Measurements from ENCODE around the gene PALM. TPM values are rescaled to one million over a fixed set of nuclear protein-coding genes. Genes with fewer than 3 reads are reported as not detected.

PALM gene
- total and polyA plus RNA-seq, 9 of the 15 experiments (the other 6 are each of a cell fraction or from before 2014, with no cell fraction given): 0.04 to 6.6 (median 1.7) TPM

DNA sequence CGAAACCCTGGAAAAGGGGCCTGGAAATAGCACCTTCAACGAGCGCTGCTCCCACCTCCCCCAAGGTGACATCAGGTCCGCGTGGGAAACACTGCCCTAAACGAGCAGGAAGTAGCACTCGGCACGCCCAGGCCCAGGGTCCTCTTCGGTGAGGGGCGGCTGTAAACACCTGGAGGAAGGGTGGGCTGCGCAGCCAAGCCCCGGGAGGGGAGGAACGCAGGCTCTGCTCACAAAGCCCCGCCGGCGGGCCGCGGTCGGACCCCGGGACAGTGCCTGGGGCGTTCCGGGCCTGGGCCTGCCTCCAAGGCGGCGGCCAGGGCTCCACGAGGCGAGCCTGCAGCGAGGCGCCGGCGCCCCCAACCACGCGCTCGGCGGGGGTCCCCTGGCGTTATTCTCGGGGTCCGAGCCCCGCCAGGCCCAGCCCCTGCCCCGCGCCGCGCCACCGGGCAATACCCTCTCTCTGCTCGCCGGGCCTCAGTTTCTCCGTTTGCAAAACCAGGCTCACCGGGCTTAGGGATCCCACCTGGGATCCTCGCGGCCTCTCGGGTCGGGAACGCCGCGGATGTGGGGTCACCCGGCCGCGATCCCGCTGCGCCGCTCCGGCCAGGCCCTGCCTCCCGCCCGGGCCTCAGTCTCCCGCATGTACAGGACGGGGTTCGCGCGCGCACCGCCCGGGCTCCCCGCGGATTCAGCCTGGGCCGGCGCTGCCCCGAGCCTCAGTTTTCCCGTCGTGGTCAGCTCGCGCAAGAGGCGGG is 46.4 kb upstream of the PALM start (continued):
- TF ChIP-seq, protein P1, sequence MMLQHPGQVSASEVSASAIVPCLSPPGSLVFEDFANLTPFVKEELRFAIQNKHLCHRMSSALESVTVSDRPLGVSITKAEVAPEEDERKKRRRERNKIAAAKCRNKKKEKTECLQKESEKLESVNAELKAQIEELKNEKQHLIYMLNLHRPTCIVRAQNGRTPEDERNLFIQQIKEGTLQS (IDR thresholded peaks at IDR 0.05): peak; percentile 59
- TF ChIP-seq, protein P1 (CRISPR knock-in tag; conservative IDR thresholded peaks at IDR 0.05): no peak
- TF ChIP-seq, protein P2, sequence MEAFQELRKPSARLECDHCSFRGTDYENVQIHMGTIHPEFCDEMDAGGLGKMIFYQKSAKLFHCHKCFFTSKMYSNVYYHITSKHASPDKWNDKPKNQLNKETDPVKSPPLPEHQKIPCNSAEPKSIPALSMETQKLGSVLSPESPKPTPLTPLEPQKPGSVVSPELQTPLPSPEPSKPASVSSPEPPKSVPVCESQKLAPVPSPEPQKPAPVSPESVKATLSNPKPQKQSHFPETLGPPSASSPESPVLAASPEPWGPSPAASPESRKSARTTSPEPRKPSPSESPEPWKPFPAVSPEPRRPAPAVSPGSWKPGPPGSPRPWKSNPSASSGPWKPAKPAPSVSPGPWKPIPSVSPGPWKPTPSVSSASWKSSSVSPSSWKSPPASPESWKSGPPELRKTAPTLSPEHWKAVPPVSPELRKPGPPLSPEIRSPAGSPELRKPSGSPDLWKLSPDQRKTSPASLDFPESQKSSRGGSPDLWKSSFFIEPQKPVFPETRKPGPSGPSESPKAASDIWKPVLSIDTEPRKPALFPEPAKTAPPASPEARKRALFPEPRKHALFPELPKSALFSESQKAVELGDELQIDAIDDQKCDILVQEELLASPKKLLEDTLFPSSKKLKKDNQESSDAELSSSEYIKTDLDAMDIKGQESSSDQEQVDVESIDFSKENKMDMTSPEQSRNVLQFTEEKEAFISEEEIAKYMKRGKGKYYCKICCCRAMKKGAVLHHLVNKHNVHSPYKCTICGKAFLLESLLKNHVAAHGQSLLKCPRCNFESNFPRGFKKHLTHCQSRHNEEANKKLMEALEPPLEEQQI (IDR thresholded peaks at IDR 0.05): no peak
- peak; percentile 68; the same call in 1 of the 2 replicates for TF ChIP-seq IRF2 (CRISPR knock-in tag; IDR thresholded peaks at IDR 0.05)
- TF ChIP-seq PCBP1 (IDR thresholded peaks at IDR 0.05; ENCODE audit: low read depth, low read length, poor library complexity, severe bottlenecking): peak; percentile 86
- TF ChIP-seq PTRF (tag; IDR thresholded peaks at IDR 0.05): no peak
- TF ChIP-seq, protein P3, sequence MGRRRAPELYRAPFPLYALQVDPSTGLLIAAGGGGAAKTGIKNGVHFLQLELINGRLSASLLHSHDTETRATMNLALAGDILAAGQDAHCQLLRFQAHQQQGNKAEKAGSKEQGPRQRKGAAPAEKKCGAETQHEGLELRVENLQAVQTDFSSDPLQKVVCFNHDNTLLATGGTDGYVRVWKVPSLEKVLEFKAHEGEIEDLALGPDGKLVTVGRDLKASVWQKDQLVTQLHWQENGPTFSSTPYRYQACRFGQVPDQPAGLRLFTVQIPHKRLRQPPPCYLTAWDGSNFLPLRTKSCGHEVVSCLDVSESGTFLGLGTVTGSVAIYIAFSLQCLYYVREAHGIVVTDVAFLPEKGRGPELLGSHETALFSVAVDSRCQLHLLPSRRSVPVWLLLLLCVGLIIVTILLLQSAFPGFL (CRISPR knock-in tag; IDR thresholded peaks at IDR 0.05): 0 out of 2 replicates have a peak, but pooled peaks have one; percentile 66
- TF ChIP-seq THRAP3 (IDR thresholded peaks at IDR 0.05; ENCODE audit: borderline replicate concordance): no peak
- TF ChIP-seq SLC30A9 (CRISPR knock-in tag; IDR thresholded peaks at IDR 0.05): no peak
- TF ChIP-seq, protein P4, sequence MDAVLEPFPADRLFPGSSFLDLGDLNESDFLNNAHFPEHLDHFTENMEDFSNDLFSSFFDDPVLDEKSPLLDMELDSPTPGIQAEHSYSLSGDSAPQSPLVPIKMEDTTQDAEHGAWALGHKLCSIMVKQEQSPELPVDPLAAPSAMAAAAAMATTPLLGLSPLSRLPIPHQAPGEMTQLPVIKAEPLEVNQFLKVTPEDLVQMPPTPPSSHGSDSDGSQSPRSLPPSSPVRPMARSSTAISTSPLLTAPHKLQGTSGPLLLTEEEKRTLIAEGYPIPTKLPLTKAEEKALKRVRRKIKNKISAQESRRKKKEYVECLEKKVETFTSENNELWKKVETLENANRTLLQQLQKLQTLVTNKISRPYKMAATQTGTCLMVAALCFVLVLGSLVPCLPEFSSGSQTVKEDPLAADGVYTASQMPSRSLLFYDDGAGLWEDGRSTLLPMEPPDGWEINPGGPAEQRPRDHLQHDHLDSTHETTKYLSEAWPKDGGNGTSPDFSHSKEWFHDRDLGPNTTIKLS (IDR thresholded peaks at IDR 0.05; ENCODE audit: borderline replicate concordance, low read depth): 0 out of 2 replicates have a peak, but pooled peaks have one; percentile 18
- TF ChIP-seq, protein P5, sequence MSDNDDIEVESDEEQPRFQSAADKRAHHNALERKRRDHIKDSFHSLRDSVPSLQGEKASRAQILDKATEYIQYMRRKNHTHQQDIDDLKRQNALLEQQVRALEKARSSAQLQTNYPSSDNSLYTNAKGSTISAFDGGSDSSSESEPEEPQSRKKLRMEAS (CRISPR knock-in tag; IDR thresholded peaks at IDR 0.05): peak; percentile 77
- TF ChIP-seq SAP30 (IDR thresholded peaks at IDR 0.05; ENCODE audit: borderline replicate concordance, insufficient read depth, low read depth, low read length, poor library complexity, severe bottlenecking): peak; percentile 66
- TF ChIP-seq, protein P6, sequence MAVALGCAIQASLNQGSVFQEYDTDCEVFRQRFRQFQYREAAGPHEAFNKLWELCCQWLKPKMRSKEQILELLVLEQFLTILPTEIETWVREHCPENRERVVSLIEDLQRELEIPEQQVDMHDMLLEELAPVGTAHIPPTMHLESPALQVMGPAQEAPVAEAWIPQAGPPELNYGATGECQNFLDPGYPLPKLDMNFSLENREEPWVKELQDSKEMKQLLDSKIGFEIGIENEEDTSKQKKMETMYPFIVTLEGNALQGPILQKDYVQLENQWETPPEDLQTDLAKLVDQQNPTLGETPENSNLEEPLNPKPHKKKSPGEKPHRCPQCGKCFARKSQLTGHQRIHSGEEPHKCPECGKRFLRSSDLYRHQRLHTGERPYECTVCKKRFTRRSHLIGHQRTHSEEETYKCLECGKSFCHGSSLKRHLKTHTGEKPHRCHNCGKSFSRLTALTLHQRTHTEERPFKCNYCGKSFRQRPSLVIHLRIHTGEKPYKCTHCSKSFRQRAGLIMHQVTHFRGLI (CRISPR knock-in tag; IDR thresholded peaks at IDR 0.05): no peak
- TF ChIP-seq, protein P7, sequence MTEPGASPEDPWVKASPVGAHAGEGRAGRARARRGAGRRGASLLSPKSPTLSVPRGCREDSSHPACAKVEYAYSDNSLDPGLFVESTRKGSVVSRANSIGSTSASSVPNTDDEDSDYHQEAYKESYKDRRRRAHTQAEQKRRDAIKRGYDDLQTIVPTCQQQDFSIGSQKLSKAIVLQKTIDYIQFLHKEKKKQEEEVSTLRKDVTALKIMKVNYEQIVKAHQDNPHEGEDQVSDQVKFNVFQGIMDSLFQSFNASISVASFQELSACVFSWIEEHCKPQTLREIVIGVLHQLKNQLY (CRISPR knock-in tag; conservative IDR thresholded peaks at IDR 0.05): 0 out of 4 replicates have a peak, but pooled peaks of 1 of the 2 experiments have one; percentile 80
- no peak for TF ChIP-seq NFATC3 (IDR thresholded peaks at IDR 0.05)
- TF ChIP-seq CREB1 (IDR thresholded peaks at IDR 0.05): no peak
- TF ChIP-seq CREB1 (CRISPR knock-in tag; IDR thresholded peaks at IDR 0.05): no peak

Data from K562 (cell line).